ENCODE data around the gene PHF12. TPM values are rescaled to one million over a fixed set of nuclear protein-coding genes. Genes with fewer than 3 reads are reported as not detected.

PHF12 gene
- total and polyA plus RNA-seq, 2 of the 4 experiments (the other 2 are of a cell fraction) = 24.4 to 25.6 TPM

DNA sequence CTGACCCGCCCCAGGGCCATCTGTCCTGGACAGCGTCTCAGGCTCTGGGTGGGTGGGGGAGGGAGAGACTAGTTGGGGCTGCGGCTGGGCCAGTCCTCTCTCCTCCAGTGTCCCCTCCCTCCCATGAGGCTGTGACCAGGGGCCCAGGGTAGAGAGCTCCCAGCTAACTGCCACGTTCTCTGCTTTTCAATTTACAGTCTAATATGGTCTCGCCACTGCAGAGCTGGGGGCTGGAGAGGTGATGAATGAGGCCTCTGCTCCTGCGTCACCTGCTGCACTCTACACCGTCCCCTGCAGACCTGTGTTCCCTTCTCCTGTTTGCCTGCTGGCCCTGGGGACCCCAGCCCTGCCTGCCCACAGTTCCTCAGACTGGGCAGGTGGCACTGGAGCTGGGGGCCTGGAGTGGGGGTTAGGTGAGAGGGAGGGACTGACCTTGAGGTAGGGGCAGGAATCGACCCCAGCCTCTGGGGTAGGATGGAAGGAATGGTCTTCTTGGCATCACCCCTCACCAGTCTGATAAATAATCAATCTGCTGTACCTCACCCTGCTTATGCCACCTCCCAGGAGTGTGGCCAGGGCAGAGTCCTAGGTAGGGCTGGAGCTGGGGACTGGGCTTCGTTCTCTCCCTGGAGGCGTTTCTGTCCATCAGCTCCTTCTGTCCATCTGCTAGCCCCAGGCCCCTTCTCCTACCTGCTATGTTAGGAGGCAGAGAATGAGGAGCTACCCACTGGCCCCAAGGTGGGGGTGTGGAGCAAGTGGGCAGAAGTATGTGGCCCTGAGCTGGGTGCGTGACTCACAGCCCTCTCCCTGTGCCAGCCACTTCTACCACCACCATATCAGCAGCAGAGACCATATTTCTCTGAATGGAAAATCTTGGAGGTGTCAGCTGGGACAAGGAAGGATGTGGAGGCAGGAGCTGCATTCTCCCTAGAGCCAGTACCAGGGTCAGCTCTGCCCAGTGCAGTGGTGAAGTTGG is 41.6 kb upstream of the PHF12 start:
- Histone ChIP-seq H3K79me1 (ENCODE audit: low read depth in 1 of 2, low read length in 2 of 2) (no peaks in the 10 kb centered on the region), H3K4me2 (ENCODE audit: low read depth, low read length) (no peak overlapping the region), H2AFZ (replicated peaks; ENCODE audit: low read length, poor library complexity) (no peak overlapping the region), H3K27me3 (ENCODE audit: control insufficient read depth, insufficient read depth, low read length) (peaks cover 40% of the 10 kb centered on the region), H2BK20ac (ENCODE audit: low read depth, low read length) (no peak overlapping the region), H4K91ac (ENCODE audit: insufficient read depth, low read depth, low read length) (no peak overlapping the region), H4K20me1 (ENCODE audit: insufficient read depth, low read length) (no peaks in the 10 kb centered on the region; the same call in 1 of the 2 replicates), H2AK9ac (replicated peaks; ENCODE audit: low read depth, low read length, poor library complexity) (peak overlapping the region; percentile 5), H3K9me1 (ENCODE audit: insufficient read depth, low read length) (0 out of 2 replicates have a peak, but pooled peaks cover 5% of the 10 kb centered on the region), H3K36me3 (ENCODE audit: control insufficient read depth, insufficient read depth, low read length) (no peaks in the 10 kb centered on the region), H3K4me3 (ENCODE audit: insufficient read depth, low read depth, low read length) (no peak overlapping the region), H2BK15ac (ENCODE audit: low read depth, low read length) (no peak overlapping the region), H3K4ac (ENCODE audit: low read depth, low read length) (no peak overlapping the region), H2AK5ac (ENCODE audit: low read depth, low read length) (no peak overlapping the region), H3K23ac (ENCODE audit: low read depth, low read length) (no peak overlapping the region), H3K14ac (replicated peaks; ENCODE audit: low read depth, low read length) (no peak overlapping the region), H2BK120ac (ENCODE audit: low read depth, low read length) (no peak overlapping the region), H3K4me1 (ENCODE audit: control insufficient read depth, insufficient read depth, low read length) (no peaks in the 10 kb centered on the region), H4K5ac (ENCODE audit: low read depth, low read length) (no peak overlapping the region), H4K8ac (ENCODE audit: low read depth in 2 of 2, low read length in 2 of 2) (no peak overlapping the region), H3K9me3 (ENCODE audit: control insufficient read depth, insufficient read depth, low read length) (no peaks in the 10 kb centered on the region), H3K9ac (ENCODE audit: low read depth, low read length) (no peak overlapping the region), H3K27ac (ENCODE audit: insufficient read depth, low read length) (no peak overlapping the region), H3K56ac (ENCODE audit: extremely low read depth, insufficient read depth, low read length) (no peak overlapping the region), H3K18ac (ENCODE audit: low read depth, low read length) (no peak overlapping the region), H2BK5ac (ENCODE audit: low read depth, low read length, poor library complexity, severe bottlenecking) (no peak overlapping the region)
- intact Hi-C loops (cut with micrococcal nuclease) (no loop called here), in situ Hi-C loops (cut with MboI; ENCODE audit: low sequenced_read_pairs) (no loop called here), dilution Hi-C loops (cut with HindIII; ENCODE audit: low sequenced_read_pairs, unreplicated experiment) (no loop called here)
- no TSS peak for BruUV-seq (replicated peaks)
- TF ChIP-seq USF2 (IDR thresholded peaks at IDR 0.05; ENCODE audit: low read depth, low read length) = no peak
- no peak for TF ChIP-seq NFE2L2 (IDR thresholded peaks at IDR 0.05; ENCODE audit: low read depth, low read length)
- TF ChIP-seq POLR2A (IDR thresholded peaks at IDR 0.05; ENCODE audit: low read depth, low read length) = no peak
- TF ChIP-seq RCOR1 (IDR thresholded peaks at IDR 0.05; ENCODE audit: insufficient replicate concordance, low read length) = no peak
- TF ChIP-seq CHD1 (IDR thresholded peaks at IDR 0.05; ENCODE audit: low read depth, low read length) = no peak
- TF ChIP-seq RAD21 (IDR thresholded peaks at IDR 0.05; ENCODE audit: low read length) = no peak
- WGBS, 2 experiments (ENCODE audit: extremely low coverage in 2 of 2, insufficient read length in 1 of 2) = 50% methylated on average over 2 of the region's 11 CpGs; no CpG with 5 or more reads in 1 of the 2 experiments
- no peak for ATAC-seq (ENCODE audit: low read depth)
- POLR2A ChIA-PET (ENCODE audit: unreplicated experiment) = no interaction called here
- DNase-seq = no peak
- CTCF ChIA-PET = no interaction called here
